ENCODE results near the gene NONO.
"Not testable (repeated sequence)": the region's sequence is repeated elsewhere in the genome, so short reads cannot be mapped to it uniquely, and the experiment has no call there.

Gene NONO

GRCh38 chrX:71285929-71286328 lies 2.5 kb downstream of the NONO start:
- no peaks in the 10 kb centered on the region for H3K27me3 ChIP-seq (replicated peaks in 2 of 5; ENCODE audit: control insufficient read depth in 4 of 5, insufficient read depth in 5 of 5, low read length in 4 of 5)
- H3K4me3 ChIP-seq (ENCODE audit: control insufficient read depth in 1 of 7, extremely low read depth in 1 of 7, insufficient read depth in 4 of 7, low read depth in 2 of 7, low read length in 6 of 7), result peak overlapping the region in 3 of 7 experiments; percentile 79 to 91 (median 87)
- peak overlapping the region in 1 of 2 experiments; percentile 98 for H3K27ac ChIP-seq (ENCODE audit: insufficient read depth in 1 of 2, low read depth in 1 of 2, low read length in 2 of 2, poor library complexity in 1 of 2, severe bottlenecking in 2 of 2)
- peaks cover 0 to 5% (median 4%) of the 10 kb centered on the region in 4 experiments for H3K36me3 ChIP-seq (ENCODE audit: control insufficient read depth in 4 of 4, insufficient read depth in 4 of 4, low read length in 3 of 4)
- POLR2A ChIA-PET, result no interaction called here
- CTCF ChIA-PET, result no interaction called here
- no peak for DNase-seq
- H3K4me1 ChIP-seq (ENCODE audit: control extremely low read depth in 1 of 4, control insufficient read depth in 4 of 4, insufficient read depth in 4 of 4, low read length in 3 of 4), result peaks cover 5 to 24% (median 10%) of the 10 kb centered on the region in 4 experiments
- peaks cover 0 to 8% (median 0%) of the 10 kb centered on the region in 5 experiments for H3K9me3 ChIP-seq (ENCODE audit: control extremely low read depth in 1 of 5, control insufficient read depth in 4 of 5, insufficient read depth in 2 of 5, low read depth in 1 of 5, low read length in 4 of 5)

GRCh38 chrX:71291381-71291780 lies 7.9 kb downstream of the NONO start:
- 100% methylated on average over 2 of the region's 6 CpGs for WGBS (ENCODE audit: insufficient coverage)
- no peaks in the 10 kb centered on the region for H3K9me3 ChIP-seq (ENCODE audit: control extremely low read depth in 1 of 5, control insufficient read depth in 4 of 5, insufficient read depth in 2 of 5, low read depth in 1 of 5, low read length in 4 of 5)
- ChIA-PET POLR2A (interaction anchor here (0.6 kb wide), 1 partner anchor 14 kb away, joined by 4 read pairs; no protein-coding TSS in a partner anchor), CTCF (interaction anchor here (1.1 kb wide), 1 partner anchor 15 kb away, joined by 3 read pairs; no protein-coding TSS in a partner anchor)
- H3K4me1 ChIP-seq (ENCODE audit: control extremely low read depth in 1 of 4, control insufficient read depth in 4 of 4, insufficient read depth in 4 of 4, low read length in 3 of 4), result peaks cover 0 to 2% (median under 1%) of the 10 kb centered on the region in 4 experiments
- H3K4me3 ChIP-seq (ENCODE audit: control insufficient read depth in 1 of 7, extremely low read depth in 1 of 7, insufficient read depth in 4 of 7, low read depth in 2 of 7, low read length in 6 of 7), result no peak overlapping the region
- no peak overlapping the region for H3K27ac ChIP-seq (ENCODE audit: insufficient read depth in 1 of 2, low read depth in 1 of 2, low read length in 2 of 2, poor library complexity in 1 of 2, severe bottlenecking in 2 of 2)
- no peaks in the 10 kb centered on the region for H3K27me3 ChIP-seq (replicated peaks in 2 of 5; ENCODE audit: control insufficient read depth in 4 of 5, insufficient read depth in 5 of 5, low read length in 4 of 5)
- H3K36me3 ChIP-seq (ENCODE audit: control insufficient read depth in 4 of 4, insufficient read depth in 4 of 4, low read length in 3 of 4), result peaks cover 2 to 42% (median 16%) of the 10 kb centered on the region in 4 experiments
- DNase-seq, result no peak

- POLR2A ChIA-PET, result interaction anchor here (1.0 kb wide), 1 partner anchor 10 kb away, joined by 3 read pairs; the partner anchor contains the start of gene NONO
- no peaks in the 10 kb centered on the region for H3K4me1 ChIP-seq (ENCODE audit: control extremely low read depth in 1 of 4, control insufficient read depth in 4 of 4, insufficient read depth in 4 of 4, low read length in 3 of 4)
- H3K4me3 ChIP-seq (ENCODE audit: control insufficient read depth in 1 of 7, extremely low read depth in 1 of 7, insufficient read depth in 4 of 7, low read depth in 2 of 7, low read length in 6 of 7), result no peak overlapping the region
- H3K36me3 ChIP-seq (ENCODE audit: control insufficient read depth in 4 of 4, insufficient read depth in 4 of 4, low read length in 3 of 4), result peaks cover 2 to 56% (median 24%) of the 10 kb centered on the region in 4 experiments
- H3K27ac ChIP-seq (ENCODE audit: insufficient read depth in 1 of 2, low read depth in 1 of 2, low read length in 2 of 2, poor library complexity in 1 of 2, severe bottlenecking in 2 of 2), result no peak overlapping the region
- no peaks in the 10 kb centered on the region for H3K9me3 ChIP-seq (ENCODE audit: control extremely low read depth in 1 of 5, control insufficient read depth in 4 of 5, insufficient read depth in 2 of 5, low read depth in 1 of 5, low read length in 4 of 5)
- CTCF ChIA-PET, result interaction anchor here (0.6 to 1.1 kb wide), 2 partner anchors 17 to 66 kb away, joined by 3 read pairs; no protein-coding TSS in a partner anchor
- WGBS (ENCODE audit: insufficient coverage), result 81% methylated on average over 2 of the region's 7 CpGs
- no peaks in the 10 kb centered on the region for H3K27me3 ChIP-seq (replicated peaks in 2 of 5; ENCODE audit: control insufficient read depth in 4 of 5, insufficient read depth in 5 of 5, low read length in 4 of 5)
- no peak for DNase-seq
Measured at GRCh38 chrX:71292669-71293365, 9.4 kb downstream of the NONO start.

GRCh38 chrX:71296806-71297205 lies 13.4 kb downstream of the NONO start:
- ChIA-PET POLR2A (no interaction called here), CTCF (no interaction called here)
- H3K27ac ChIP-seq (ENCODE audit: insufficient read depth in 1 of 2, low read depth in 1 of 2, low read length in 2 of 2, poor library complexity in 1 of 2, severe bottlenecking in 2 of 2), result no peak overlapping the region
- peaks cover 6 to 62% (median 30%) of the 10 kb centered on the region in 4 experiments for H3K36me3 ChIP-seq (ENCODE audit: control insufficient read depth in 4 of 4, insufficient read depth in 4 of 4, low read length in 3 of 4)
- no peaks in the 10 kb centered on the region for H3K4me1 ChIP-seq (ENCODE audit: control extremely low read depth in 1 of 4, control insufficient read depth in 4 of 4, insufficient read depth in 4 of 4, low read length in 3 of 4)
- H3K9me3 ChIP-seq (ENCODE audit: control extremely low read depth in 1 of 5, control insufficient read depth in 4 of 5, insufficient read depth in 2 of 5, low read depth in 1 of 5, low read length in 4 of 5), result no peaks in the 10 kb centered on the region
- no peaks in the 10 kb centered on the region for H3K27me3 ChIP-seq (replicated peaks in 2 of 5; ENCODE audit: control insufficient read depth in 4 of 5, insufficient read depth in 5 of 5, low read length in 4 of 5)
- WGBS (ENCODE audit: insufficient coverage), result 94% methylated on average over 4 of the region's 6 CpGs
- no peak overlapping the region for H3K4me3 ChIP-seq (ENCODE audit: control insufficient read depth in 1 of 7, extremely low read depth in 1 of 7, insufficient read depth in 4 of 7, low read depth in 2 of 7, low read length in 6 of 7)
- no peak for DNase-seq

DNA sequence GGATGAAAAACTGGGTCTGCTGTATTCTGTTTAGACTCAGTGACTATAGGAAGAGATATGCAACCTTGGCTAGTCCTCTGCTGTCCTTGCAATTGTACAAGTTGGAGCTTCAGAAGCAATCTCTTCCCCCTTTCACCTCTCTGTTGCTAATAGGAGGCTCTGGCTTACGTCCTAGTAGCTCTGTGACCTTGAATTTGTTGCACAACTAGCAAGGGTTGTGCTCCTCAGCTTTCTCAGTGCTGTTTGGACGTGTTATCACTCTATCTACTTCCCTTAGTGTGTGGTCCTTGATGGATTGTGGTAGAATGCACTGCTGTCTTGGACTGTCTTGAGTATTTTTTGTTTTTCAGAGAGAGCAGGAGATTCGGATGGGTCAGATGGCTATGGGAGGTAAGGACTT lies 14.7 kb downstream of the NONO start:
- Histone ChIP-seq H3K4me3 (ENCODE audit: control insufficient read depth in 1 of 7, extremely low read depth in 1 of 7, insufficient read depth in 4 of 7, low read depth in 2 of 7, low read length in 6 of 7) (no peak overlapping the region), H3K27me3 (replicated peaks in 2 of 5; ENCODE audit: control insufficient read depth in 4 of 5, insufficient read depth in 5 of 5, low read length in 4 of 5) (no peaks in the 10 kb centered on the region), H3K9me3 (ENCODE audit: control extremely low read depth in 1 of 5, control insufficient read depth in 4 of 5, insufficient read depth in 2 of 5, low read depth in 1 of 5, low read length in 4 of 5) (no peaks in the 10 kb centered on the region), H3K4me1 (ENCODE audit: control extremely low read depth in 1 of 4, control insufficient read depth in 4 of 4, insufficient read depth in 4 of 4, low read length in 3 of 4) (peaks cover 0 to 11% (median 5%) of the 10 kb centered on the region in 4 experiments), H3K27ac (ENCODE audit: insufficient read depth in 1 of 2, low read depth in 1 of 2, low read length in 2 of 2, poor library complexity in 1 of 2, severe bottlenecking in 2 of 2) (no peak overlapping the region), H3K36me3 (ENCODE audit: control insufficient read depth in 4 of 4, insufficient read depth in 4 of 4, low read length in 3 of 4) (peaks cover 6 to 52% (median 26%) of the 10 kb centered on the region in 4 experiments)
- WGBS (ENCODE audit: insufficient coverage), result 100% methylated on average over 2 of the region's 3 CpGs
- CTCF ChIA-PET, result interaction anchor here (1.5 kb wide), 1 partner anchor 9 kb away, joined by 3 read pairs; no protein-coding TSS in a partner anchor
- POLR2A ChIA-PET, result no interaction called here
- no peak for DNase-seq

- H3K27me3 ChIP-seq (replicated peaks in 2 of 5; ENCODE audit: control insufficient read depth in 4 of 5, insufficient read depth in 5 of 5, low read length in 4 of 5); DNase-seq; POLR2A ChIA-PET; H3K4me3 ChIP-seq (ENCODE audit: control insufficient read depth in 1 of 7, extremely low read depth in 1 of 7, insufficient read depth in 4 of 7, low read depth in 2 of 7, low read length in 6 of 7); H3K9me3 ChIP-seq (ENCODE audit: control extremely low read depth in 1 of 5, control insufficient read depth in 4 of 5, insufficient read depth in 2 of 5, low read depth in 1 of 5, low read length in 4 of 5); H3K27ac ChIP-seq (ENCODE audit: insufficient read depth in 1 of 2, low read depth in 1 of 2, low read length in 2 of 2, poor library complexity in 1 of 2, severe bottlenecking in 2 of 2); CTCF ChIA-PET: not testable (repeated sequence)
- WGBS (ENCODE audit: insufficient coverage), result 96% methylated on average over 7 of the region's 7 CpGs
- Histone ChIP-seq H3K4me1 (ENCODE audit: control extremely low read depth in 1 of 4, control insufficient read depth in 4 of 4, insufficient read depth in 4 of 4, low read length in 3 of 4) (peaks cover 0 to 12% (median 7%) of the 10 kb centered on the region in 4 experiments), H3K36me3 (ENCODE audit: control insufficient read depth in 4 of 4, insufficient read depth in 4 of 4, low read length in 3 of 4) (peaks cover 3 to 47% (median 23%) of the 10 kb centered on the region in 4 experiments)
Measured at GRCh38 chrX:71300064-71300463, 16.6 kb downstream of the NONO start.

- WGBS (ENCODE audit: insufficient coverage), result 92% methylated on average over 2 of the region's 7 CpGs
- POLR2A ChIA-PET; H3K27ac ChIP-seq (ENCODE audit: insufficient read depth in 1 of 2, low read depth in 1 of 2, low read length in 2 of 2, poor library complexity in 1 of 2, severe bottlenecking in 2 of 2); H3K4me3 ChIP-seq (ENCODE audit: control insufficient read depth in 1 of 7, extremely low read depth in 1 of 7, insufficient read depth in 4 of 7, low read depth in 2 of 7, low read length in 6 of 7); DNase-seq; CTCF ChIA-PET; H3K9me3 ChIP-seq (ENCODE audit: control extremely low read depth in 1 of 5, control insufficient read depth in 4 of 5, insufficient read depth in 2 of 5, low read depth in 1 of 5, low read length in 4 of 5); H3K27me3 ChIP-seq (replicated peaks in 2 of 5; ENCODE audit: control insufficient read depth in 4 of 5, insufficient read depth in 5 of 5, low read length in 4 of 5): not testable (repeated sequence)
- peaks cover 0 to 12% (median 7%) of the 10 kb centered on the region in 4 experiments for H3K4me1 ChIP-seq (ENCODE audit: control extremely low read depth in 1 of 4, control insufficient read depth in 4 of 4, insufficient read depth in 4 of 4, low read length in 3 of 4)
- H3K36me3 ChIP-seq (ENCODE audit: control insufficient read depth in 4 of 4, insufficient read depth in 4 of 4, low read length in 3 of 4), result peaks cover 3 to 47% (median 23%) of the 10 kb centered on the region in 4 experiments
Measured at GRCh38 chrX:71300495-71300894, 17.1 kb downstream of the NONO start.

Measured in common myeloid progenitor, CD34-positive (primary cell).